GM19467 (cell line): ENCODE results near the gene FAM217B.
"Not testable (repeated sequence)": the region's sequence is repeated elsewhere in the genome, so short reads cannot be mapped to it uniquely, and the experiment has no call there.

Experiments used
- ATAC-seq: cut with Tn5 transposase; IDR thresholded peaks from one replicate; pipeline ENCODE4 v1.9.1; 2021; ENCODE audit warnings: mild to moderate bottlenecking, moderate library complexity; ENCODE audit not compliant: unreplicated experiment

Gene FAM217B

DNA sequence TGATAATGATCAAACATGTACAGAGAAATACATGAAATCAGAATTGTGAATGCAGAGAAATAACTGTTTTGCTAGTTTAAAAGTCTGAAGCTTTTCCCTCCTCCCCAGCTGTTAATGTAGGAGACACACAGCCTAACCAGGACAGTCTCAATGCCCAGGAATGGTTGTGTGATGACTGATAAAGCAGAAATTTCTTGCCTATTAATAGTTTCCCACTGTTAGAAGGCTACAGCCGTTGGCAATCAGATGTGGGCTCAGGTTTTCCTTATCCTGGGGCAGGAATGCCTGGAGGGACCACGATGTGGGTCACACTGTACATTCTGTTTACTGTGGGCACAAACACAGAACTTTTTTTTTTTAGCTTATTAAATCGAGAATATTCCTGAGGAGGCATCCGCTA is 2.0 kb upstream of the FAM217B start:
- ATAC-seq, result no peak

DNA sequence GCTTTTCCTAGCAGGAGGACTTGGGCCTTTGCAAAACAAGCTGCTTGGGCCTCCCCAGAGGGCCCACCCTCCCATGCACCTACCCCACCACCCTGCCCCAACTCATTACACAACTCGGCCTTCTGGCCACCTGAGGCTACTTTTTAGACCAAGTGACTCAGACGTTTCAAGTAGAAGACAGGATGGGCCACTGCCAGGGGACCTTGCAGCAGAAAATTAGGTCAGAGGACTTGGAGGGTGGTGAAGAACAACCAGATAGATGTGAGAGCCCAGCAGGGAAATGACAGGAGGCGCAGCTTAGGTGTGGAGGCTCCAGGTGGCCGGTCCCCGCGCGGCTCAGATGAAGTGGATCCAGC is 1.5 kb upstream of the FAM217B start:
- no peak for ATAC-seq

- peak; percentile 26 for ATAC-seq
Observed at GRCh38 chr20:59939052-59939878, 924 bp upstream of the FAM217B start.

DNA sequence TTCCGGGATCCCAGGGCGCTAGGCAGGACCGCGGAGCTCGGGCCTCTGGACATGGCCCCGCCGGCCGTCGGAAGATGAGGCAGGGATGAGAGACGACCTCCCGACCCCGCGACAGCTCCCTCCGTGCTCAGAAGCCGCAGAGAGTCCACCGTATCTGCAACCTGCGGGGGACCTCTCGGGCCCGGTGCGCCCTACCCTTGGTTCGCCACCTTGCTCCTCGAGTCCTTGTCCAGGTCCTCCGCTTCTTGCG is 385 bp upstream of the FAM217B start:
- peak; percentile 27 for ATAC-seq

GRCh38 chr20:59940956-59941294 is 736 bp downstream of the FAM217B start:
- ATAC-seq, result no peak

DNA sequence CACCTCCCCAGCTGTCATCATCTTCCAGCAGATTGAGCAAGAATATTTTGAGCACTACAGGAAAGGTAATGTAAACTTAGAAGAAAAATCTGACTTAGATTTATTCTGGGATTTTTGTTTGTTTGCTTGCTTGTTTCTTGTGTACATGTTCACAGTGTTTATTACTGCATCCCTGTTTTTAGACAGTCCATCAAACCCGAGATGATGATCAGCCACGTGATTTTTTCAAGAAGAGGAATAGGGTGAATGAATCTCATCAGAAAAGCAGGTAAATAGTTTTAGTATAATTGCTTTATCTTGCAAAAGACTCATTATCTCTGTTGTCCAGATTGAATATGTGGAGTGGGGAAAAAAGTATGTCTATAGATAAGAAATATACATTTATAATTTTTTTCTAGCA is 2.1 kb downstream of the FAM217B start:
- no peak for ATAC-seq

DNA sequence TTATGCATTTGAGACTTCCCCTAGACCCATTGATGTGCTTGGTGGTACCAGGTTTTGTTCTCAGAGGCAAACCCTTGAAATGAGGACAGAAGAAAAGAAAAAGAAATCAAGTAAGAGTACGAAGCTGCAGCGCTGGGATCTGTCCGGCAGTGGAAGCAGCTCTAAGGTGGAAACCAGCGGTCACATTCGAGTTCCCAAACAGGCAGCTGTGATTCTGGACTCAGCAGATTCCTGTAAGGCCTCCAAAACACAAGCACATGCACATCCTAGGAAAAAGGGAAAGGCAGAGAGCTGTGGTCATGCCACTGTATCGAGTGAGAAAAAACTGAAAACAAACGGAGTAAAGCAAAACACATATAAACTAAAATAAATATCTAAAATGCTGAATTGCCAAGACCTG is 4.5 kb downstream of the FAM217B start:
- ATAC-seq, result no peak

DNA sequence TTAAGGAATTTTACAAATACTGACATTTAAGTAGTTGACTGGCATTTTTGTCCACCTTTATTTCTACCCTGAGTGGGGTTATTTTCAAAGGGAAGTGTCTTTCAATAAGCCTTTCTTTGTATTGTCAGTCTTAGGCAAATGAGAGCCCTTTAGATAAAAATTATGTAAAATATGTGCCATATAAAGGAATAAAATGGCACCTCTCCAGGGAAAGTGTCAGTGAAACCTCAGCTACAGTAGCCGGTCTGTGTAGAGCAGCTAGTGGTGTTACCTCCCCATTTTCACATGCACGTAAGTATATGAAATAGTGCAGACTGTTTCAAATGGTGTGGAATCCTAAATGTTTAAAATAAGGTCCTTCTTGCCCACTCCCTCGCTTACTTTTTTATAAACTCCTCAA is 5.0 kb downstream of the FAM217B start:
- ATAC-seq, result no peak

GRCh38 chr20:59945731-59946130 is 5.5 kb downstream of the FAM217B start:
- no peak for ATAC-seq

DNA sequence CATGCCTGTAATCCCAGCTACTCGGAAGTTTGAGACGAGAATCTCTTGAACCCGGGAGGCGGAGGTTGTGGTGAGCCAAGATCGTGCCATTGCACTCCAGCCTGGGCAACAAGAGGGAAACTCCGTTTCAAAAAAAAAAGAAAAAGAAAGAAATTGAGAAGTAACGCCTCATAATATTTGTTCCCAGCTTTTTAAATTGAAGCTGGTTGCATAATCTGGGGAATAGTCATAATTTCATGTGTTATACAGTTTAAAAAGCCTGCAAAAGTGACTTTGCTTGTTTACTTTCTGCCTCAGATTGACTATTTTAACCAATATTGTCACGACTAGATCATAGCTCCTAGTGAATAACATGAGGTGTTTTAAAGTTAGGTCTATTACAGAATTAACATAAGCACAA is 7.2 kb downstream of the FAM217B start:
- no peak for ATAC-seq

- ATAC-seq, result no peak
Observed at GRCh38 chr20:59948212-59948611, 8.0 kb downstream of the FAM217B start.

- ATAC-seq, result peak; percentile 67
Observed at GRCh38 chr20:59948828-59949720, 8.9 kb downstream of the FAM217B start.

DNA sequence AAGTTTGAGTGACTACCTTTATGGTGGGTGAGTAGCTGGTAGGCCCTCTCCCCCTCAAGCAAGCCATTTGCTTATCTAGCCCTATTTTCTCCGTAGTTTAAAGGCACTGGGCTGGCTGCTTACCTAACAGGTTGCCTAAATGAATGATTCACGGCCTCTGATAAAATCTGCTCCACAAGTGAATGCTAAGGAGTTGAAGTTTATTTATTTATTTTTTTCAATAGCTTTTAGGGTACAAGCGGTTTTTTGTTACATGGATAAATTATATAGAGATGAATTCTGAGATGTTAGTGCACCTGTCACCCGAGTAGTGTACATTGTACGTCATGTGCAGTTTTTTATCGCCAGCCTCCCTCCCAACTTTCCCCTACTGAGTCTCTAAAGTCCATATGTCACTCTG is 9.7 kb downstream of the FAM217B start:
- no peak for ATAC-seq

- ATAC-seq, result no peak
Observed at GRCh38 chr20:59954718-59955117, 14.5 kb downstream of the FAM217B start.

DNA sequence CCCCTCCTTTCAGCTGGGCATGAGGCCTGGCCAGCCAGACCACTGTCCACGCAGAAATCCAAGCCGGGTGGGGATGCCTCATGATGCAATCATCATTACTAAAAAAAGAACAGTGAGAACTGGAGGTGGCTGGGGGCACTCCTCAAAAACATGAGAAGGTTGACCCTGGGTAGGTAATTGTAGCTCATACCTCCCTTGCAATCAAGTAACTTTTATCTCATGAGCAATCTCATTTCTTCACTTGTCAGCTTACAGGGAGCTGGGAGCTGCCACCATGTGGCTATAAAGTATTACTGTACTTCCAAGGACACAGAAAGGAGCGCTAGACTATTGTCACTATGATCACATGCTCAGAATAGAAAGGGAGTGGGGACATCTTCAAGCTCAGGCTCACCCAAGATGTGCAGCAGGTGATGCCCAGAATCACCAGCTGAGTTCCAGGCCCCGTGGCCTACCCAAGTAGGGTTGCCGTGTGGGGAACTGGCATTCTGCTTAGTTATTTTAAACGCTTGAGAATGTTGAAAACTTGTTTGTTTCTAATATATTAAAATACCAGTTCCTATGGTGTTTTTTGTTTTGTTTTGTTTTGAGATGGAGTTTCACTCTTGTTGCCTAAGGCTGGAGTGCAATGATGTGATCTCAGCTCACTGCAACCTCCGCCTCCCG is 15.1 kb downstream of the FAM217B start:
- ATAC-seq, result no peak

GRCh38 chr20:59957568-59957967 is 17.4 kb downstream of the FAM217B start:
- not testable (repeated sequence) for ATAC-seq

GRCh38 chr20:59958123-59958522 is 17.9 kb downstream of the FAM217B start, which contains the start of gene CDH26:
Gene CDH26, plus strand, starts transcription at chr20:59958423. Its CDS starts 304 bp downstream, at chr20:59958727.
- ATAC-seq, result no peak

GRCh38 chr20:59958626-59959025 is 18.4 kb downstream of the FAM217B start:
- ATAC-seq, result no peak

DNA sequence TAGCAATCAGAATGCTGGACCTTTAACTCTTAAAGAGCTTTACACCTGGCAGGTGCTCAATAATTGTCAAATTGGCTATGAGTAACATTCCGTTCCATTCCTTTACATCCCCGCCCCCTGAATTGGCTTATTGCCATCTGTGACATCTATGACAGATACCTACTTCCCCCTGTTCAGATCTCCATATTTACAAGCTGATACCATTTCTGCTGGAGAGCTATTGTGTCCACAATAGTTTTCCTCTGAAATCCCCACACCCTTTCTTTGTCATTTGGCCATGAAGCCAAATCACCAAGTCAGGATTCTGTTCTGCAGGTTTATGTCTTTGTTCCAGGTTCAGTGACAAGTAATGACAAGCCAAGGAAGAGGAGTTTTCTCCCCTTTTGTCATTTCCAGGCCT is 21.2 kb downstream of the FAM217B start:
- ATAC-seq, result no peak

- no peak for ATAC-seq
Observed at GRCh38 chr20:59962155-59962554, 22.0 kb downstream of the FAM217B start.

- no peak for ATAC-seq
Observed at GRCh38 chr20:59966428-59966827, 26.2 kb downstream of the FAM217B start.

DNA sequence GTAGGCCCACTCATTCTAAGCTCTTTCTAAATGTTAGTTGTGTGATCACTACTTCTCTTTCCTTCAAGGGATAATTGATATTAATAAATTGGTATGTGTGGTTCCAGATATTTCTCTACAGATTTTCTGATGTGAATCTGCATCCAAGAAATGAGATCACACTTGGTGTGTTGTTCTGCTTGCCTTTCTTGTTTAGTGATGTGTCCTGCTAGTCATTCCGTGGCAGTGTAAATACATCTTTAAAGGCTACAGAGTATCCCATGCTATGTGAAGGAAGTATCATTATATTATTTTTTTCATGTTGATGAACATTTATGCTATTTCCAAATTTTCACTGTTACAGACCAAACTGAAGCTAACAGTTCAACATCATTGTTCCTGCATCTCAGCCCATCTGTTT is 31.2 kb downstream of the FAM217B start:
- ATAC-seq, result no peak
